ENCODE measurements around the gene B3GAT1. TPM values are rescaled to one million over a fixed set of nuclear protein-coding genes. Genes with fewer than 3 reads are reported as not detected.

B3GAT1 gene
- total RNA-seq, 1 donor, result not detected

DNA sequence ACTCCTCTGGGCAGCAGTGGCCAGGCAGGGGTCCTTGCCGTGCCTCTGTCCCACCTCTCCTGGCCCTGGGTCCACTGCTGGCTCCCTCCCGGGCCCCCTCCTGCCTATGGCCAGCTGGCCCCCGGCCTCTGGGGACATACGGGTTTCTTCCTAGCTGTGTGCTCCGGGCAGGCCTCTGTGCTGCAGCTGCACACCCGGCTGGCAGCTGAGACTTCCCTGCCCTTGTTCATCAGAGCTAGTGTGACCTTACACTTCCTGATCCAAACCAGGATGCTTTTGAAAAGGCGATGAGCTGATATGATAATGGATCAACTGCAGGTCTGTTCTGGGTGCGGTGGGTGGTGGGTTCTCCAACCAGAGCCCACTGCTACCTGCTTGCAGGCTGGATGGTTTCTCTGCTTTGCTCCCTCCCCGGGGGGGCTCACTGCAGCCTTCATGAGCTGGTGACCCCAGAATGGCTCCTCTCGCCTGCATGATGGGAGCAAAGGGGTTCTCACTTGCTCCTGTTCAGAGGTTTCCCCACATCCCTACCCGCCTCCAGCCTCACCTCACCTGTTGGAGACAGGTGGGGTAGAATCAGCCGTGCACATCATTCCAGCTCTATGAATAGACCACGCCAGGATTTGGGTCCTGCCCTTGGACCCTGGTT lies 13.3 kb downstream of the B3GAT1 start:
- DNase-seq (ENCODE audit: low read depth), result no peak
- TF ChIP-seq, protein P1, sequence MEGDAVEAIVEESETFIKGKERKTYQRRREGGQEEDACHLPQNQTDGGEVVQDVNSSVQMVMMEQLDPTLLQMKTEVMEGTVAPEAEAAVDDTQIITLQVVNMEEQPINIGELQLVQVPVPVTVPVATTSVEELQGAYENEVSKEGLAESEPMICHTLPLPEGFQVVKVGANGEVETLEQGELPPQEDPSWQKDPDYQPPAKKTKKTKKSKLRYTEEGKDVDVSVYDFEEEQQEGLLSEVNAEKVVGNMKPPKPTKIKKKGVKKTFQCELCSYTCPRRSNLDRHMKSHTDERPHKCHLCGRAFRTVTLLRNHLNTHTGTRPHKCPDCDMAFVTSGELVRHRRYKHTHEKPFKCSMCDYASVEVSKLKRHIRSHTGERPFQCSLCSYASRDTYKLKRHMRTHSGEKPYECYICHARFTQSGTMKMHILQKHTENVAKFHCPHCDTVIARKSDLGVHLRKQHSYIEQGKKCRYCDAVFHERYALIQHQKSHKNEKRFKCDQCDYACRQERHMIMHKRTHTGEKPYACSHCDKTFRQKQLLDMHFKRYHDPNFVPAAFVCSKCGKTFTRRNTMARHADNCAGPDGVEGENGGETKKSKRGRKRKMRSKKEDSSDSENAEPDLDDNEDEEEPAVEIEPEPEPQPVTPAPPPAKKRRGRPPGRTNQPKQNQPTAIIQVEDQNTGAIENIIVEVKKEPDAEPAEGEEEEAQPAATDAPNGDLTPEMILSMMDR (IDR thresholded peaks at IDR 0.05; ENCODE audit: insufficient read depth, low read depth, low read length), result no peak
- H3K4me3 ChIP-seq (ENCODE audit: low read depth, low read length), result no peak overlapping the region

- no peak for DNase-seq (ENCODE audit: low read depth)
- TF ChIP-seq, protein P1 (IDR thresholded peaks at IDR 0.05; ENCODE audit: insufficient read depth, low read depth, low read length), result no peak
- no peak overlapping the region for H3K4me3 ChIP-seq (ENCODE audit: low read depth, low read length)
Observed at GRCh38 chr11:134398079-134398444, 14.0 kb downstream of the B3GAT1 start.

GRCh38 chr11:134397304-134398078 lies 14.6 kb downstream of the B3GAT1 start:
- TF ChIP-seq, protein P1 (IDR thresholded peaks at IDR 0.05; ENCODE audit: insufficient read depth, low read depth, low read length), result no peak
- no peak overlapping the region for H3K4me3 ChIP-seq (ENCODE audit: low read depth, low read length)
- DNase-seq (ENCODE audit: low read depth), result no peak

- TF ChIP-seq, protein P1 (IDR thresholded peaks at IDR 0.05; ENCODE audit: insufficient read depth, low read depth, low read length), result no peak
- no peak overlapping the region for H3K4me3 ChIP-seq (ENCODE audit: low read depth, low read length)
- no peak for DNase-seq (ENCODE audit: low read depth)
Observed at GRCh38 chr11:134395002-134395401, 17.0 kb downstream of the B3GAT1 start.

- TF ChIP-seq, protein P1 (IDR thresholded peaks at IDR 0.05; ENCODE audit: insufficient read depth, low read depth, low read length), result no peak
- H3K4me3 ChIP-seq (ENCODE audit: low read depth, low read length), result no peak overlapping the region
- DNase-seq (ENCODE audit: low read depth), result no peak
Observed at GRCh38 chr11:134394311-134394710, 17.7 kb downstream of the B3GAT1 start.

DNA sequence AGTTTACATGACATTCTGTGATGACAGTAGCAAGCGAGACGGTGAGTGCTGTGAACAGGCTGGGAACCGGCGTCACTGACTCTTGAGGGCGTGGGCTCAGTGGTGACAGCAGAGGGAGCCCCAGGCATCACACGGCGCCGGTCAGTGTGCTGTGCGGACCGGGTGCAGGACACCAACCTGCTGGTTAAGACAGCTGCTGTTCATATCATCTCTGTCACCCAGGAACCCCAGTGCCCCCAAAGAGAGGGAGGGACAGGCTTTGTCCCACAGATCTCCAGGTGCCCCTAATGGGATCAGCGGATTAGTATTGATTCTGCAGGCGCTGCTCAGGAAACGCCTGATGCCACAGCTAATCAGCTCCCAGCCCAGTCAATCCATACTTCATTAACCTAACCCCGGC lies 18.4 kb downstream of the B3GAT1 start:
- no peak overlapping the region for H3K4me3 ChIP-seq (ENCODE audit: low read depth, low read length)
- TF ChIP-seq, protein P1 (IDR thresholded peaks at IDR 0.05; ENCODE audit: insufficient read depth, low read depth, low read length), result no peak
- DNase-seq (ENCODE audit: low read depth), result no peak
